GM12878 (cell line): ENCODE data around the gene SBF1. TPM values are rescaled to one million over a fixed set of nuclear protein-coding genes. Genes with fewer than 3 reads are reported as not detected.

Experiments used
- ATAC-seq: fragments of 200-7000 bp; cut with Tn5 transposase; 3 replicates; pipeline ENCODE4 v1.9.1; 2020; ENCODE audit warnings: mild to moderate bottlenecking, moderate library complexity
- BruUV-seq: library from RNA; stranded (reverse); fragments of 400-500 nt; replicated peaks from 2 replicates; lab custom pipeline; 2021; lab: Mats Ljungman, UMichigan
- CTCF ChIA-PET: fragments of 300-600 bp; sonication (Branson Sonifier 250); formaldehyde crosslinking; extraction: SDS; loops from one replicate; lab custom pipeline; 2021; ENCODE audit warnings: inconsistent platforms; lab: Yijun Ruan, JAX
- POLR2A ChIA-PET: fragments of 350-600 bp; formaldehyde crosslinking; extraction: SDS; loops from one replicate; lab custom pipeline; 2021; ENCODE audit warnings: inconsistent platforms; lab: Charles Lee
- RAD21 ChIA-PET: fragments of 300-600 bp; sonication (Branson Sonifier 250); formaldehyde crosslinking; loops from one replicate; lab custom pipeline; 2023; ENCODE audit warnings: antibody characterized with exemption; ENCODE audit not compliant: unreplicated experiment; lab: Charles Lee
- SMC1A ChIA-PET: fragments of 300-600 bp; sonication (Branson Sonifier 250); formaldehyde crosslinking; loops from one replicate; lab custom pipeline; 2023; ENCODE audit not compliant: unreplicated experiment, uncharacterized antibody; lab: Charles Lee
- DNase-seq: peaks from one replicate; pipeline ENCODE4 v3.0.0-alpha.2; 2011; ENCODE audit warnings: low read depth, low spot score
- FAIRE-seq: peaks from 3 replicates; lab custom pipeline; 2011; peaks lifted over from hg19 to GRCh38; lab: Jason Lieb, UNC
- H2AFZ ChIP-seq: 2 replicates; pipeline ENCODE4 v1.6.0; 2011; ENCODE audit warnings: low read depth, low read length, control low read depth; ENCODE audit not compliant: control insufficient read depth
- H3K27ac ChIP-seq: 2 replicates; pipeline ENCODE4 v1.5.1; 2011; ENCODE audit warnings: control low read depth; ENCODE audit not compliant: control insufficient read depth, insufficient read depth
- H3K27me3 ChIP-seq, 2 experiments: replicated peaks in 1 of 2; 2 replicates each; pipeline versions ENCODE4 v1.6.0 to v1.6.1; 2011; ENCODE audit warnings: low read length in 1 of 2; ENCODE audit not compliant: control insufficient read depth in 2 of 2, insufficient read depth in 2 of 2
- H3K36me3 ChIP-seq, 2 experiments: 2 replicates each; pipeline ENCODE4 v1.5.1; 2011; ENCODE audit warnings: low read length in 1 of 2; ENCODE audit not compliant: control insufficient read depth in 2 of 2, insufficient read depth in 2 of 2
- H3K4me1 ChIP-seq: 2 replicates; pipeline ENCODE4 v1.6.1; 2011; ENCODE audit warnings: mild to moderate bottlenecking, low read length, moderate library complexity, mixed read lengths; ENCODE audit not compliant: control insufficient read depth, insufficient read depth
- H3K4me2 ChIP-seq: 2 replicates; pipeline ENCODE4 v1.6.0; 2011; ENCODE audit warnings: control low read depth; ENCODE audit not compliant: control insufficient read depth, insufficient read depth
- H3K4me3 ChIP-seq: fragments of 200-600 bp; sonication (generic); 2 replicates; pipeline ENCODE4 v1.5.1; 2016
- H3K79me2 ChIP-seq: 2 replicates; pipeline ENCODE4 v1.6.0; 2011; ENCODE audit warnings: low read length; ENCODE audit not compliant: control insufficient read depth, insufficient read depth
- H3K9ac ChIP-seq: 2 replicates; pipeline ENCODE4 v1.8.0; 2011; ENCODE audit warnings: low read length, control low read depth, mixed read lengths; ENCODE audit not compliant: control insufficient read depth, insufficient read depth
- H3K9me3 ChIP-seq: replicated peaks from 3 replicates; pipeline ENCODE4 v1.5.1; 2011; ENCODE audit warnings: mild to moderate bottlenecking, low read length; ENCODE audit not compliant: control insufficient read depth, insufficient read depth
- H4K20me1 ChIP-seq: 2 replicates; pipeline ENCODE4 v1.6.0; 2011; ENCODE audit not compliant: control insufficient read depth, insufficient read depth
- CEBPB ChIP-seq, 2 experiments: fragments of 150-350 bp in 1 of 2; IDR thresholded peaks; 2 replicates each; pipeline ENCODE4 v1.6.1; 2012 to 2014; ENCODE audit warnings: low read depth in 2 of 2, low read length in 2 of 2, borderline replicate concordance in 1 of 2, inconsistent platforms in 1 of 2
- CHD4 ChIP-seq: fragments of 200-600 bp; sonication (generic); IDR thresholded peaks from 2 replicates; pipeline ENCODE4 v1.6.1; 2016; ENCODE audit warnings: mild to moderate bottlenecking
- FOS ChIP-seq: IDR thresholded peaks from 3 replicates; pipeline ENCODE4 v1.6.1; 2011; ENCODE audit warnings: borderline replicate concordance; ENCODE audit not compliant: insufficient read length; ENCODE audit errors: extremely low read depth
- NRF1 ChIP-seq: conservative IDR thresholded peaks from 2 replicates; pipeline ENCODE4 v1.6.1; 2011; ENCODE audit warnings: mild to moderate bottlenecking, low read depth, low read length, improper control_type of control experiment
- PAX8 ChIP-seq: fragments of 450-650 bp; IDR thresholded peaks from 2 replicates; pipeline ENCODE4 v1.6.1; 2017; ENCODE audit warnings: mild to moderate bottlenecking, moderate library complexity
- SMARCA5 ChIP-seq: fragments of 450-650 bp; IDR thresholded peaks from 2 replicates; pipeline ENCODE4 v1.6.1; 2017; ENCODE audit warnings: mild to moderate bottlenecking
- USF2 ChIP-seq: IDR thresholded peaks from 2 replicates; pipeline ENCODE4 v1.6.1; 2011; ENCODE audit warnings: low read depth, low read length, improper control_type of control experiment, borderline replicate concordance
- ZBTB33 ChIP-seq: fragments of 450-650 bp; IDR thresholded peaks from 2 replicates; pipeline ENCODE4 v1.6.1; 2017; ENCODE audit warnings: mild to moderate bottlenecking
- WGBS: methylation state at CpG from one replicate; pipeline ENCODE4 v1.1.6; 2016; ENCODE audit warnings: low lambda C conversion rate; ENCODE audit not compliant: insufficient replicate concordance, insufficient coverage; ENCODE audit errors: missing lambda C conversion rate; 5-methylcytosine and 5-hydroxymethylcytosine counted together
- in situ Hi-C: fragments of 300-500 bp; cut with MboI; formaldehyde crosslinking; loops from 9 replicates; pipeline ENCODE4 v1.14.3; 2018; ENCODE audit warnings: mixed read lengths
- intact Hi-C: fragments of 100-400 bp; cut with micrococcal nuclease; formaldehyde crosslinking; loops from one replicate; pipeline ENCODE4 v1.14.2; 2022; ENCODE audit not compliant: unreplicated experiment
- polyA plus RNA-seq, 11 experiments: library from polyadenylated mRNA; depleted of rRNA in 4 of 11; unstranded in 6 of 11; stranded (reverse) in 5 of 11; fragments of >200 nt; fragmentation: Nextera tagmentation in 4 of 11; fragmentation: Illumina TruSeq in 1 of 11; extraction: Ambion mirVana in 4 of 11; extraction: Trizol in 1 of 11; gene quantifications; 1 replicate in 1 of 11; 2 replicates in 10 of 11; pipeline versions ENCODE4 v1.2.1 to v1.2.3, GENCODE V29; 2011 to 2016; ENCODE audit warnings: inconsistent platforms in 2 of 11, missing spikeins in 2 of 11, low read depth in 1 of 11
- total RNA-seq, 4 experiments: library from RNA; depleted of rRNA in 3 of 4; stranded (reverse); fragments of >200 nt in 3 of 4; fragmentation: Illumina TruSeq in 1 of 4; extraction: Trizol in 1 of 4; gene quantifications; 2 replicates each; pipeline versions ENCODE4 v1.2.1 to v1.2.3, GENCODE V29; 2013 to 2021

The SBF1 gene
- total and polyA plus RNA-seq, 10 of the 15 experiments (the other 5 are each of a cell fraction or from before 2014, with no cell fraction given) = 0.23 to 95.0 (median 17.8) TPM

GRCh38 chr22:50477923-50478322 lies 3.1 kb upstream of the SBF1 start (continued):
- TF ChIP-seq USF2 (no peak), SMARCA5 (no peak), CHD4 (no peak)

- Histone ChIP-seq H3K27ac (no peak overlapping the region), H4K20me1 (no peaks in the 10 kb centered on the region), H3K4me1 (peaks cover 24% of the 10 kb centered on the region), H3K79me2 (peaks cover 25% of the 10 kb centered on the region), H3K27me3 (peaks cover 0 to 3% of the 10 kb centered on the region in 2 experiments; a peak in 2 of 4 replicates), H3K36me3 (0 out of 4 replicates have a peak, but pooled peaks cover 0 to 4% of the 10 kb centered on the region in 2 experiments), H3K9ac (no peak overlapping the region), H3K9me3 (no peaks in the 10 kb centered on the region), H3K4me3 (no peak overlapping the region), H3K4me2 (no peak overlapping the region), H2AFZ (peak overlapping the region; percentile 43; the same call in 1 of the 2 replicates)
- 41% methylated on average over 7 of the region's 7 CpGs for WGBS
- in situ Hi-C loops = no loop called here
- SMC1A ChIA-PET = no interaction called here
- DNase-seq = no peak
- FAIRE-seq = no peak
- CTCF ChIA-PET = no interaction called here
- BruUV-seq = no TSS peak
- TF ChIP-seq NRF1 = no peak
- no peak for TF ChIP-seq CEBPB (IDR thresholded peaks at IDR 0.05; ENCODE audit: borderline replicate concordance in 1 of 2, low read depth in 2 of 2, low read length in 2 of 2)
- TF ChIP-seq PAX8 = no peak
- TF ChIP-seq ZBTB33 = no peak
- no peak for TF ChIP-seq FOS
- POLR2A ChIA-PET = no interaction called here
- intact Hi-C loops = loop anchor here (10.0 kb wide), 1 partner anchor 232 kb away; the partner anchor contains the start of gene TUBGCP6
- RAD21 ChIA-PET = no interaction called here
- ATAC-seq = no peak
These were observed 2.0 kb upstream of the SBF1 start for GRCh38 chr22:50476868-50477267.
